ENCODE results near the gene DLGAP1.

DNA sequence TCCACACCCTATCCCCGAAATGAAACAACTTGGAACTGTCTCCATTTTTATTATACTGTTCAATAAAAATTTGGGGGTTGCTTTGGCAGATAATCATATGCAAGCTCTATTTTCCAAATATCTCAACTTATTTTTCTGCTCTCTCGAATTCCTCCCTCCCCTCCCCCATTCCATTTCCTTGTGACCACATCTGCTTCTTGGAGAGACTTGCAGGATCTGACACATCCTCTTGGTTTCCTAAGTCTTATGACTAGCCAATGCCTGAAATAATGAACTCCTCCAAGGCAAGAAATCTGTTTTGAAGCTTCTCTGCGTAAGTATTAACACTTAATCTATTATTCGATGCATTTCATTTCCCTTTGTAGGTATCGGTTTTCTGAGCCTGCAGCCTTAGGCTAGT lies 989.1 kb downstream of the DLGAP1 start:
- no peak for TF ChIP-seq CTCF (IDR thresholded peaks at IDR 0.05; ENCODE audit: insufficient read depth, low read length)
- TF ChIP-seq, protein P1, sequence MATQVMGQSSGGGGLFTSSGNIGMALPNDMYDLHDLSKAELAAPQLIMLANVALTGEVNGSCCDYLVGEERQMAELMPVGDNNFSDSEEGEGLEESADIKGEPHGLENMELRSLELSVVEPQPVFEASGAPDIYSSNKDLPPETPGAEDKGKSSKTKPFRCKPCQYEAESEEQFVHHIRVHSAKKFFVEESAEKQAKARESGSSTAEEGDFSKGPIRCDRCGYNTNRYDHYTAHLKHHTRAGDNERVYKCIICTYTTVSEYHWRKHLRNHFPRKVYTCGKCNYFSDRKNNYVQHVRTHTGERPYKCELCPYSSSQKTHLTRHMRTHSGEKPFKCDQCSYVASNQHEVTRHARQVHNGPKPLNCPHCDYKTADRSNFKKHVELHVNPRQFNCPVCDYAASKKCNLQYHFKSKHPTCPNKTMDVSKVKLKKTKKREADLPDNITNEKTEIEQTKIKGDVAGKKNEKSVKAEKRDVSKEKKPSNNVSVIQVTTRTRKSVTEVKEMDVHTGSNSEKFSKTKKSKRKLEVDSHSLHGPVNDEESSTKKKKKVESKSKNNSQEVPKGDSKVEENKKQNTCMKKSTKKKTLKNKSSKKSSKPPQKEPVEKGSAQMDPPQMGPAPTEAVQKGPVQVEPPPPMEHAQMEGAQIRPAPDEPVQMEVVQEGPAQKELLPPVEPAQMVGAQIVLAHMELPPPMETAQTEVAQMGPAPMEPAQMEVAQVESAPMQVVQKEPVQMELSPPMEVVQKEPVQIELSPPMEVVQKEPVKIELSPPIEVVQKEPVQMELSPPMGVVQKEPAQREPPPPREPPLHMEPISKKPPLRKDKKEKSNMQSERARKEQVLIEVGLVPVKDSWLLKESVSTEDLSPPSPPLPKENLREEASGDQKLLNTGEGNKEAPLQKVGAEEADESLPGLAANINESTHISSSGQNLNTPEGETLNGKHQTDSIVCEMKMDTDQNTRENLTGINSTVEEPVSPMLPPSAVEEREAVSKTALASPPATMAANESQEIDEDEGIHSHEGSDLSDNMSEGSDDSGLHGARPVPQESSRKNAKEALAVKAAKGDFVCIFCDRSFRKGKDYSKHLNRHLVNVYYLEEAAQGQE (IDR thresholded peaks at IDR 0.05; ENCODE audit: insufficient replicate concordance, low read depth), result no peak

Measured in HL-60 (cell line).